Skeletal muscle tissue (tissue), 4 donors: ENCODE data around the gene DENND1B. TPM values are rescaled to one million over a fixed set of nuclear protein-coding genes. Genes with fewer than 3 reads are reported as not detected.
"Not testable (repeated sequence)": the region's sequence is repeated elsewhere in the genome, so short reads cannot be mapped to it uniquely, and the experiment has no call there.

Source experiments
- H3K27ac ChIP-seq: one replicate; pipeline ENCODE4 v1.7.0; 2013; ENCODE audit warnings: mild to moderate bottlenecking, low read depth, low read length, inconsistent platforms
- H3K27me3 ChIP-seq, 3 donors: one replicate each; pipeline ENCODE4 v1.7.0; 2013; ENCODE audit warnings: low read length in 3 of 3; ENCODE audit not compliant: control insufficient read depth in 3 of 3, insufficient read depth in 3 of 3
- H3K36me3 ChIP-seq, 3 donors: one replicate each; pipeline ENCODE4 v1.7.0; 2013; ENCODE audit warnings: low read length in 3 of 3; ENCODE audit not compliant: control insufficient read depth in 3 of 3, insufficient read depth in 3 of 3
- H3K4me1 ChIP-seq, 3 donors: one replicate each; pipeline ENCODE4 v1.7.0; 2013; ENCODE audit warnings: low read length in 3 of 3, mild to moderate bottlenecking in 3 of 3; ENCODE audit not compliant: control insufficient read depth in 3 of 3, insufficient read depth in 3 of 3
- H3K4me3 ChIP-seq, 3 donors: one replicate each; pipeline ENCODE4 v1.7.0; 2013; ENCODE audit warnings: low read length in 3 of 3
- H3K9ac ChIP-seq, 3 donors: one replicate each; pipeline ENCODE4 v1.7.0; 2013; ENCODE audit warnings: low read length in 3 of 3, mild to moderate bottlenecking in 3 of 3, moderate library complexity in 2 of 3, low read depth in 1 of 3
- H3K9me3 ChIP-seq, 3 donors: one replicate each; pipeline ENCODE4 v1.7.0; 2013; ENCODE audit warnings: low read length in 3 of 3; ENCODE audit not compliant: control insufficient read depth in 3 of 3
- total RNA-seq: library from RNA; depleted of rRNA; stranded (reverse); fragments of >200 nt; gene quantifications from one replicate; pipeline ENCODE4 v1.2.3, GENCODE V29; 2014
- donor health status: Osteomylitis.

Gene DENND1B
- total RNA-seq, 1 donor from 2014 or later = 13.0 TPM

DNA sequence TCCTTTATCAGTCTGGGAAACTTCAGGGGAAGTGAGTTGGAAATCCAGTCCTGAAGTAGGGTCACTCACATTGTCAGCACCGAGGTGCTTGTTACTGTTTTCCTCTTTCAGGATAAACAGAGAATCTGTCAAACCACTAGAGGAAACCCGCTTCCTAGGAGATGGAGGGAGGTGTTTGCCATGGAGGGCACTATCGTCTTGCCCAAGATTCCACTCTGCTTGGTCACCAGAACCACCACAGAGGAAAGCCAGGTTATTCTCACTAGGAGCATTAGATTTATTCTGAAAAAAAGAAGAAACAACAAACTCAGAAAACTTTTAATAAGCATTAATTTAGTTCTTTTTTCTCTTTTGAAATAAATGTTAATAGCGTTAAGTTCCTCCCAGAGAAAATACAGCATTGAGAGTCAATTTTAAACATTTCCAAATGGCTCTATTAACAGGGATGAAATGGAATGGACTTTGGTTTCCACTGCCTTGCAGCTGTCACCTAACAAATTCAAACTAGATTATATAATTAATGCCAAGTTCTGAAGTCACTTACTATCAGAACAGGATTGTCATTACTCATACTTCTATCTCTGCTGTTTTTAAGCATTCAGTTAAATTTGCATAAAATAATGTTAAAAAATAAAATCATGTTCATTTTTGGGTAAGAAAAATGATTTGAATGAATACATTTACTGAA is 264.4 kb downstream of the DENND1B start:
- Histone ChIP-seq H3K9me3 (no peaks in the 10 kb centered on the region), H3K27ac (no peak overlapping the region), H3K9ac (no peak overlapping the region), H3K36me3 (no peaks in the 10 kb centered on the region), H3K4me1 (no peaks in the 10 kb centered on the region), H3K27me3 (no peaks in the 10 kb centered on the region), H3K4me3 (no peak overlapping the region)

DNA sequence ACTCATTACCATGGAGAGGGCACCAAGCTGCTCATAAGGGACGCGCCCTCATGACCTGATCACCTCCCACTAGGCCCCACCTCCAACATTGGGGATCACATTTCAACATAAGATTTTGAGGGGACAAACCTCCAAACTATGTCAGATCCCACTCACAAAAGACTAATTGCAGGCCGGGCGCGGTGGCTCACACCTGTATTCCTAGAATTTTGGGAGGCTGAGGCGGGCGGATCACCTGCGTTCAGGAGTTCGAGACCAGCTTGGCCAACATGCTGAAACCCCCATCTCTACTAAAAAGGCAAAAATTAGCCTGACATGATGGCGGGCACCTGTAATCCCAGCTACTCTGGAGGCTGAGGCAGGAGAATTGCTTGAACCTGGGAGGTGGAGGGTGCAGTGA is 278.6 kb downstream of the DENND1B start:
- no peak overlapping the region for H3K9ac ChIP-seq
- H3K36me3 ChIP-seq = no peaks in the 10 kb centered on the region
- H3K4me1 ChIP-seq = no peaks in the 10 kb centered on the region
- no peak overlapping the region for H3K4me3 ChIP-seq
- H3K9me3 ChIP-seq = no peaks in the 10 kb centered on the region
- no peak overlapping the region for H3K27ac ChIP-seq
- no peaks in the 10 kb centered on the region for H3K27me3 ChIP-seq

DNA sequence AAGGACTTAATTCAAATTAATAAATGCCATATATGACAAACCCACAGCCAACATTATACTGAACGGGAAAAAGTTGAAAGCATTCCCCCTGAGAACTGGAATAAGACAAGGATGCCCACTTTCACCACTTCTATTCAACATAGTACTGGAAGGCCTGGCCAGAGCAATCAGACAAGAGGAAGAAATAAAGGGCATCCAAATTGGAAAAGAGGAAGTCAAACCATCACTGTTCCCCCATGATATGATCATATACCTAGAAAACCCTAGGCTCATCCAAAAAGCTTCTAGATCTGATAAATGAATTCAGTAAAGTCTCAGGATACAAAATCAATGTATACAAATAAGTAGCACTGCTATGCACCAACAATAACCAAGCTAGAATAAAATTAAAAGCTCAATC is 283.8 kb downstream of the DENND1B start:
- H3K9me3 ChIP-seq, H3K36me3 ChIP-seq, H3K4me1 ChIP-seq, H3K9ac ChIP-seq, H3K27me3 ChIP-seq, H3K27ac ChIP-seq, H3K4me3 ChIP-seq: not testable (repeated sequence)

DNA sequence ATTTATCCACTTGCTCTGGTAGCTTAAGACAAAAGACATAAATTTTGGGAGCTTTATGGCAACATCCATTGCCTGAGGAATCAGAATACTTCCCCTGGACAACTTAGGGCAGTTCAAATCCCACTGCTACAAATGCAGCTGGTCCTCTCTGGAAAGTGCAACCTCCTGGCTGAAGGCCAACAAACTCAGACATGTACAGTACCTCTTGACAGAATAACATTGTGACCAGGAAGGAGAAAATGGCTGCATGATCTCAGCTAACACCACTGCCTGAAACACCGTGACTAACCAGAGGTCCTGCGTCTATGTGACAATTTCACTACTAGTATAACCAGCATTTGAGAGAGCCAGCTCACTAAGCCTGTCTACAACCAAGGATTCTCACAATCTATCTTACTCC is 288.3 kb downstream of the DENND1B start:
- Histone ChIP-seq H3K9ac (no peak overlapping the region), H3K27me3 (peaks cover 0 to 3% (median 0%) of the 10 kb centered on the region in 3 donors), H3K36me3 (no peaks in the 10 kb centered on the region), H3K27ac (no peak overlapping the region), H3K4me1 (no peaks in the 10 kb centered on the region), H3K9me3 (no peaks in the 10 kb centered on the region), H3K4me3 (no peak overlapping the region)

DNA sequence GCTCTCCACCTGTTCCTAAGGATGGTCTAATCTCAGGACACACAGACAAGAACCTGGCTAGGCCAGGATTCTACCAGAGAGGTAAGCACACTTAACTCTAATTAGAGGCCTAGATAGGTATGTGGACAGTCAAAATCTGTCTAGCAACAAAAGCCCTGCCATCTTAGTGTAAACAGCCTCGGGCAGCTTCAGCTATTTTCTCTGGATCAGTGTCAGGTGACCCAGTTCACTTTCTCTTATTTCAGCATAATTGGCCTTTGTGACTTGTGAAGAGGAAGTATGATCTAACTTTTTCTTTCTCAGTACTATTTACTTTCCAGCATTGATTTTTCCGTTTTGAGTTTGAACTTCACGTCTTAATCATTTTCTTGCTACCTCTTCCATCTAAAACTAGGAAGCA is 289.5 kb downstream of the DENND1B start:
- Histone ChIP-seq H3K27ac (no peak overlapping the region), H3K27me3 (peaks cover 0 to 3% (median 0%) of the 10 kb centered on the region in 3 donors), H3K9me3 (no peaks in the 10 kb centered on the region), H3K36me3 (no peaks in the 10 kb centered on the region), H3K4me1 (no peaks in the 10 kb centered on the region), H3K4me3 (no peak overlapping the region), H3K9ac (no peak overlapping the region)

DNA sequence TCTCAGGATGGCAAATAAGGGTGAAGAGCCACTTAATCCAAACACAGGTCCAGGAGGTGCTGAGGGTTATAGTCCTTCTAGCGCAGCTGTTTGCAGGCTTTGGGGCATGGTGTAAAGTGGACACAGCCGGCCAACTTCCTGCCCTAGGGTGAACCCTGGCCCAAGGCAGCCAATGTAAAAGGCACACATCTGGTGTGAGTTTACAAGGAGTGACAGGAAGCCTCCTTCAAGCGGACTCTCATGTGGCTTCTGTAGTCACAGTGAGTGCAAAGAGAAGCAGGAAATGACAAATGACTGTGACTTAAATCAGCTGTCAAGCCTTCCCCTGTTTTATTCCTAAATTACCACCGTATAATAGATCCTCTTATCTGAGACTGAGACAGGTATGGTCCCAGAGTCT is 294.2 kb downstream of the DENND1B start:
- H3K27me3 ChIP-seq = no peaks in the 10 kb centered on the region
- H3K9me3 ChIP-seq = no peaks in the 10 kb centered on the region
- no peaks in the 10 kb centered on the region for H3K4me1 ChIP-seq
- H3K36me3 ChIP-seq = no peaks in the 10 kb centered on the region
- no peak overlapping the region for H3K4me3 ChIP-seq
- no peak overlapping the region for H3K9ac ChIP-seq
- no peak overlapping the region for H3K27ac ChIP-seq

DNA sequence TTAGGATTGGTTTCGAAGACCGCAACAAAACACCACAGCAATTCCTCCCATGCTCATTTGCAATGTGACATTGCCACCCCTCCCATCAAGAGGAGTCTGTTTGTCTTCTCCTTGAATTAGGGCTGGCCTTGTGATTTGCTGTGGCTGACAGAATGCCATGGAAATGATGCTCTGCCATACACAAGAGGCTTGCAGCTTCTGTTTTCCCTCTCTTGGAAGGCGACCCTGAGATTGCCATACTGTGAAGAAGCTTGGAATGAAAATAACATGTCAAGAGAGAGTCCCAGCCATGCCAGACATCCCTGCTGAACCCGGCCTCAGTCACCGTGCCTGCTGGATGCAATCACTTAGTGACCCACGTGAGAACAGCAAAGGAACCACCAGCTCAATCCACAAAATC is 294.8 kb downstream of the DENND1B start:
- Histone ChIP-seq H3K4me1 (no peaks in the 10 kb centered on the region), H3K9ac (no peak overlapping the region), H3K4me3 (no peak overlapping the region), H3K9me3 (no peaks in the 10 kb centered on the region), H3K27me3 (no peaks in the 10 kb centered on the region), H3K27ac (no peak overlapping the region), H3K36me3 (no peaks in the 10 kb centered on the region)

DNA sequence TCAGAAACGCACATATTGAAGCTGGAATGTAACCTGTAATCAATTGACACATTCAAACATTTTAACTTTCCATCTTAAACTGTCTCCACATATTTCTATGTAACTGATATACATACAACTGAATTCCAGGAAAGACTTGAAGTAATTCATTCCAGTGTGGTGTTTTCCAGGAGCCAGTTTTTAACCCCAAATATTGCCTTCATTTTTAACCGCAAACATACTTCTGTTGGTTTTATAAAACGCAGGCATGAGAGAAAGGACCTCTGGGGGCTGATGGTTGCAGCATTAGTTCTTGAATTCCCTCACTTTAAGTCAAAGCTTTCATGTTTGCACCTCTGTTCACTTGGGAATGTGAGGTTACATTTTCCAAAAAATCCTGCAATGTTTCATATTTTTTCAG is 303.1 kb downstream of the DENND1B start:
- H3K4me1 ChIP-seq = no peaks in the 10 kb centered on the region
- H3K9ac ChIP-seq = no peak overlapping the region

DNA sequence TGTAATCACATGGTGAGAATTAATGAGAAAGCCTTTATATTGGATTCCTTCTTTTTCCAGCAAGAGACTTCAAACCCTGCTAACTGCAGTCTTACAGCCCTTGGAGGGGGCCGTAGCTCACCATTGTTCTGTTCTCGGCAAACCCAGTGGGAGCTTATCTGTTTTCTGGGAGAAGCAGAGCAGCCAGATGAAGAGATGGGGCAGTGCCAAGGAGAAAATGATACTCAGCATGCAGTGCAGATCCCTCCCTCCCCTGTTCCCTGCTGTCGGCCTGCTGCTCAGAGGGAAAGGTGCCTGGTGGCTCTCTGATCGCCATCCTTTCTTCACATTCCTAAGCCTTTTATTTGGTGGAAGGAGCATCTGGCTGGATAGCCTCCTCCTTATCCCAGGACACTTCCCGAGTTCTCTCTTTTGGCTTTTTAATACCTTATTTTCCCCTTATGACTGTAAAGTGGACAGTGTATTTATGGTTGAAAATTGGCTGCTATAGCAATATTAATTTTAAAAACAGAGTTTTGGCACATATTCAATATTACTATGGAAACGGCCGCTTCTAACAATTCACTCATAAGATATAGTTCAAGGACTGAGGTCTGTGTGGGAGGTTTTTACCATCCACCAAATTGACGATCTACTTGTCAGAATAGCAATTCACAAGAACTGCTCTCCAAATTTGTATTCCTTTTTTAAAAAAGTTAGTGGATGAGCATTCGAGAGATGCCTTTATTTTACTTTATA is 303.9 kb downstream of the DENND1B start:
- H3K27ac ChIP-seq = no peak overlapping the region
- H3K27me3 ChIP-seq = no peaks in the 10 kb centered on the region
- no peaks in the 10 kb centered on the region for H3K36me3 ChIP-seq
- H3K4me3 ChIP-seq = no peak overlapping the region
- H3K9me3 ChIP-seq = no peaks in the 10 kb centered on the region
- no peak overlapping the region for H3K9ac ChIP-seq
- no peaks in the 10 kb centered on the region for H3K4me1 ChIP-seq

More for the DNA sequence above, 303.1 kb downstream of the DENND1B start:
- Histone ChIP-seq H3K36me3 (no peaks in the 10 kb centered on the region), H3K9me3 (no peaks in the 10 kb centered on the region), H3K4me3 (no peak overlapping the region), H3K27me3 (no peaks in the 10 kb centered on the region), H3K27ac (no peak overlapping the region)

DNA sequence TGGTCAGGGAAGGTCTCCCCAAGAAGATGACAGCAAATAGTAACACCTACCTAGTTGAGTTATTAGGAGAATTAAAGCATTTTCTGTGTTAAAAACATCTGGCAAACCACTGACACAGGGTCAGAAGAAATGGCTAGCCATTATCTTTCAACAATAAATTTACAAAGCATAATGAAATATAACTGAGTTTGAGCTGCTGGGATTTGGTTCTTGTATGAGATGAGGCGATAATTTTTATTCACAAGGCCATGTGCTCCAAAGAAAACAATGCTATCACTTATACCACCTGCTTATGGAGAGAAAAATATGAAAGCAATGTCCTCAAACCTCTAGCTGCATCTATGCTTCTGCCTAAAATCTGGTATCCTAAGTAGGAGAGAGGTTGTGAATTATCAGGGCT is 304.9 kb downstream of the DENND1B start:
- H3K4me3 ChIP-seq = no peak overlapping the region
- H3K9me3 ChIP-seq = no peaks in the 10 kb centered on the region
- H3K27ac ChIP-seq = no peak overlapping the region
- H3K36me3 ChIP-seq = no peaks in the 10 kb centered on the region
- no peak overlapping the region for H3K9ac ChIP-seq
- no peaks in the 10 kb centered on the region for H3K4me1 ChIP-seq
- H3K27me3 ChIP-seq = no peaks in the 10 kb centered on the region
